ENCODE measurements around the gene HYAL1. TPM values are rescaled to one million over a fixed set of nuclear protein-coding genes. Genes with fewer than 3 reads are reported as not detected.
"Not testable (repeated sequence)": the region's sequence is repeated elsewhere in the genome, so short reads cannot be mapped to it uniquely, and the experiment has no call there.

The HYAL1 gene
- total RNA-seq, 1 donor from 2014 or later: 11.2 TPM

GRCh38 chr3:50295553-50296431 is 7.6 kb downstream of the HYAL1 start:
- DNase-seq (ENCODE audit: low spot score): no peak

GRCh38 chr3:50294492-50295403 is 8.6 kb downstream of the HYAL1 start:
- DNase-seq (ENCODE audit: low spot score): no peak

- no peak for DNase-seq (ENCODE audit: low spot score)
These were observed 9.3 kb downstream of the HYAL1 start for GRCh38 chr3:50294089-50294488.

- no peak for DNase-seq (ENCODE audit: low spot score)
These were observed 10.1 kb downstream of the HYAL1 start for GRCh38 chr3:50293079-50293801.

GRCh38 chr3:50292159-50293078 is 11.0 kb downstream of the HYAL1 start, which contains the start of gene IFRD2:
Gene IFRD2, minus strand, starts transcription at chr3:50292429. Its CDS starts 155 bp downstream, at chr3:50292274.
- DNase-seq (ENCODE audit: low spot score): peak; percentile 99

- no peak for DNase-seq (ENCODE audit: low spot score)
These were observed 13.2 kb downstream of the HYAL1 start for GRCh38 chr3:50290161-50290641.

GRCh38 chr3:50289130-50289529 is 14.2 kb downstream of the HYAL1 start:
- no peak for DNase-seq (ENCODE audit: low spot score)

- DNase-seq (ENCODE audit: low spot score): no peak
These were observed 14.9 kb downstream of the HYAL1 start for GRCh38 chr3:50288387-50289007.

GRCh38 chr3:50287262-50287661 is 16.1 kb downstream of the HYAL1 start:
- DNase-seq (ENCODE audit: low spot score): no peak

- no peak for DNase-seq (ENCODE audit: low spot score)
These were observed 16.8 kb downstream of the HYAL1 start for GRCh38 chr3:50286322-50287227.

- not testable (repeated sequence) for DNase-seq (ENCODE audit: low spot score)
These were observed 19.3 kb downstream of the HYAL1 start for GRCh38 chr3:50284121-50284520.

GRCh38 chr3:50279255-50280016 is 23.9 kb downstream of the HYAL1 start:
- no peak for DNase-seq (ENCODE audit: low spot score)

GRCh38 chr3:50278880-50279224 is 24.5 kb downstream of the HYAL1 start, which contains the start of gene LSMEM2:
Gene LSMEM2, plus strand, starts transcription at chr3:50279087. Its CDS starts 27 bp downstream, at chr3:50279114.
- no peak for DNase-seq (ENCODE audit: low spot score)

- DNase-seq (ENCODE audit: low spot score): no peak
These were observed 25.1 kb downstream of the HYAL1 start for GRCh38 chr3:50278123-50278879.

- no peak for DNase-seq (ENCODE audit: low spot score)
These were observed 26.6 kb downstream of the HYAL1 start for GRCh38 chr3:50276762-50277101.

- DNase-seq (ENCODE audit: low spot score): no peak
These were observed 27.2 kb downstream of the HYAL1 start for GRCh38 chr3:50275996-50276761.

Measured in mesenteric fat pad (tissue), 1 donor.